K562 (cell line): ENCODE data around the gene SLC6A8. TPM values are rescaled to one million over a fixed set of nuclear protein-coding genes. Genes with fewer than 3 reads are reported as not detected.

Source experiments
- ATAC-seq: fragments of 200-7000 bp; cut with Tn5 transposase; 3 replicates; pipeline ENCODE4 v1.9.1; 2020; ENCODE audit warnings: moderate library complexity
- BruUV-seq: library from RNA; stranded (reverse); fragments of 400-500 nt; replicated peaks from 2 replicates; lab custom pipeline; 2021; lab: Mats Ljungman, UMichigan
- CTCF ChIA-PET: fragments of 300-600 bp; formaldehyde crosslinking; extraction: SDS; loops from one replicate; lab custom pipeline; 2021; ENCODE audit warnings: low intra/inter-chr PET ratio; lab: Yijun Ruan, JAX
- POLR2A ChIA-PET: fragments of 300-600, 350-650 bp; sonication (Branson Sonifier 250); formaldehyde crosslinking; extraction: SDS; loops from one replicate; lab custom pipeline; 2021; ENCODE audit warnings: antibody characterized with exemption, inconsistent platforms; lab: Yijun Ruan, JAX
- DNase-seq, 4 experiments: peaks; one replicate each; pipeline versions ENCODE4 v3.0.0 to v3.0.0-alpha.2; 2011 to 2018; ENCODE audit warnings: low spot score in 3 of 4, mixed read lengths in 3 of 4; ENCODE audit errors: extremely low read depth in 1 of 4
- FAIRE-seq: peaks from 2 replicates; lab custom pipeline; 2011; peaks lifted over from hg19 to GRCh38; lab: Jason Lieb, UNC
- H2AFZ ChIP-seq: 2 replicates; pipeline ENCODE4 v1.6.0; 2011; ENCODE audit warnings: low read depth, low read length, control low read depth, inconsistent platforms
- H3K27ac ChIP-seq: fragments of 200-600 bp; 3 replicates; pipeline ENCODE4 v1.8.0; 2011; ENCODE audit warnings: low read depth, mild to moderate bottlenecking, control low read depth, inconsistent platforms, low read length, moderate library complexity, mixed read lengths; ENCODE audit errors: extremely low read depth
- H3K27me3 ChIP-seq, 2 experiments: fragments of 300-600 bp in 1 of 2; 2 replicates in 1 of 2; 3 replicates in 1 of 2; pipeline versions ENCODE4 v1.6.0 to v1.8.0; 2011; ENCODE audit warnings: inconsistent platforms in 2 of 2, low read length in 2 of 2, mild to moderate bottlenecking in 1 of 2, mixed read lengths in 1 of 2, moderate library complexity in 1 of 2; ENCODE audit not compliant: control insufficient read depth in 2 of 2, insufficient read depth in 2 of 2
- H3K36me3 ChIP-seq: fragments of 300-600 bp; 3 replicates; pipeline ENCODE4 v1.8.0; 2011; ENCODE audit warnings: mild to moderate bottlenecking, low read length, inconsistent platforms; ENCODE audit not compliant: control insufficient read depth, insufficient read depth
- H3K4me1 ChIP-seq, 2 experiments: fragments of 200-600 bp in 1 of 2; replicated peaks in 1 of 2; 2 replicates in 1 of 2; 3 replicates in 1 of 2; pipeline versions ENCODE4 v1.5.1 to v1.8.0; 2011; ENCODE audit warnings: inconsistent platforms in 2 of 2, low read length in 2 of 2, mild to moderate bottlenecking in 1 of 2, mixed read lengths in 1 of 2, moderate library complexity in 1 of 2; ENCODE audit not compliant: control insufficient read depth in 2 of 2, insufficient read depth in 2 of 2
- H3K4me2 ChIP-seq: 2 replicates; pipeline ENCODE4 v1.6.1; 2011; ENCODE audit warnings: low read length, control low read depth, inconsistent platforms, mixed read lengths; ENCODE audit not compliant: insufficient read depth
- H3K4me3 ChIP-seq: fragments of 200-600 bp; sonication (generic), shearing (Covaris generic); 2 replicates; pipeline ENCODE4 v1.5.1; 2016; ENCODE audit warnings: control low read depth, inconsistent platforms
- H3K79me2 ChIP-seq: fragments of 200-600 bp; 3 replicates; pipeline ENCODE4 v1.8.0; 2011; ENCODE audit warnings: low read length, inconsistent platforms; ENCODE audit not compliant: control insufficient read depth, insufficient read depth
- H3K9ac ChIP-seq, 2 experiments: 2 replicates each; pipeline versions ENCODE4 v1.6.0 to v1.6.1; 2011; ENCODE audit warnings: low read depth in 2 of 2, low read length in 2 of 2, control low read depth in 1 of 2, inconsistent platforms in 1 of 2, mild to moderate bottlenecking in 1 of 2, mixed read lengths in 1 of 2; ENCODE audit not compliant: insufficient read depth in 1 of 2
- H3K9me1 ChIP-seq: one replicate; pipeline ENCODE4 v1.6.0; 2011; ENCODE audit warnings: inconsistent platforms, mild to moderate bottlenecking, low read length, moderate library complexity; ENCODE audit not compliant: control insufficient read depth, insufficient read depth
- H3K9me3 ChIP-seq: replicated peaks from 2 replicates; pipeline ENCODE4 v1.5.1; 2011; ENCODE audit warnings: low read depth, low read length, inconsistent platforms; ENCODE audit not compliant: control insufficient read depth, insufficient read depth
- H4K20me1 ChIP-seq: replicated peaks from 2 replicates; pipeline ENCODE4 v1.6.1; 2011; ENCODE audit warnings: low read length, inconsistent platforms, mixed read lengths; ENCODE audit not compliant: control insufficient read depth, insufficient read depth
- CBX3 ChIP-seq, 2 experiments: IDR thresholded peaks; 1 replicate in 1 of 2; 2 replicates in 1 of 2; pipeline ENCODE4 v1.6.1; 2012; ENCODE audit warnings: inconsistent platforms in 2 of 2, low read length in 2 of 2, borderline replicate concordance in 1 of 2, control low read depth in 1 of 2
- CEBPB ChIP-seq: fragments of 450-650 bp; IDR thresholded peaks from 2 replicates; pipeline ENCODE4 v1.6.1; 2016; ENCODE audit warnings: missing genetic modification characterization, missing compliant biosample characterization
- CEBPG ChIP-seq, 3 experiments: fragments of 200-800 bp in 1 of 3; sonication (Bioruptor generic) in 1 of 3; sonication (generic) in 1 of 3; formaldehyde crosslinking in 1 of 3; IDR thresholded peaks in 2 of 3; conservative IDR thresholded peaks in 1 of 3; 2 replicates each; pipeline versions ENCODE4 v1.6.1 to v1.8.0; 2016 to 2022; ENCODE audit warnings: missing compliant biosample characterization in 2 of 3, missing genetic modification characterization in 2 of 3, mild to moderate bottlenecking in 1 of 3, missing genetic modification reagents in 1 of 3
- GTF2B ChIP-seq: IDR thresholded peaks from 2 replicates; pipeline ENCODE4 v1.6.1; 2011; ENCODE audit not compliant: insufficient read length; ENCODE audit errors: extremely low read depth
- KAT2B ChIP-seq: IDR thresholded peaks from one replicate; pipeline ENCODE4 v1.6.1; 2012; ENCODE audit warnings: low read depth, mild to moderate bottlenecking, control low read depth, inconsistent platforms, low read length, moderate library complexity
- NCOA2 ChIP-seq, 2 experiments: fragments of 450-650 bp; IDR thresholded peaks; 2 replicates each; pipeline ENCODE4 v1.6.1; 2018; ENCODE audit warnings: mild to moderate bottlenecking in 2 of 2, moderate library complexity in 1 of 2; ENCODE audit not compliant: partially characterized antibody in 2 of 2
- NR1H2 ChIP-seq: sonication (generic); formaldehyde crosslinking; IDR thresholded peaks from 2 replicates; pipeline ENCODE4 v1.4.0; 2020; ENCODE audit warnings: mild to moderate bottlenecking, missing genetic modification reagents
- POLR2G ChIP-seq: fragments of 200-400 bp; formaldehyde crosslinking; IDR thresholded peaks from 2 replicates; pipeline ENCODE4 v1.6.1; 2017; ENCODE audit warnings: low read depth, mild to moderate bottlenecking, antibody characterized with exemption, low read length, moderate library complexity
- POLR2H ChIP-seq: IDR thresholded peaks from 2 replicates; pipeline ENCODE4 v1.6.1; 2016; ENCODE audit warnings: missing genetic modification characterization, low read depth, mild to moderate bottlenecking, control low read depth, missing compliant biosample characterization, moderate library complexity
- RAD21 ChIP-seq, 2 experiments: fragments of 250-450 bp in 1 of 2; fragments of 450-650 bp in 1 of 2; sonication (Bioruptor Pico) in 1 of 2; formaldehyde crosslinking in 1 of 2; IDR thresholded peaks in 1 of 2; conservative IDR thresholded peaks in 1 of 2; 2 replicates each; pipeline versions ENCODE4 v1.4.0 to v1.8.0; 2020 to 2022; ENCODE audit warnings: mild to moderate bottlenecking in 2 of 2, moderate library complexity in 1 of 2
- SIN3A ChIP-seq, 2 experiments: fragments of 150-350 bp in 1 of 2; IDR thresholded peaks; 2 replicates each; pipeline ENCODE4 v1.6.1; 2011 to 2016; ENCODE audit warnings: borderline replicate concordance in 2 of 2, low read depth in 2 of 2, low read length in 2 of 2, mild to moderate bottlenecking in 2 of 2, moderate library complexity in 2 of 2; ENCODE audit not compliant: control insufficient read depth in 1 of 2
- SOX6 ChIP-seq: fragments of 450-650 bp; IDR thresholded peaks from 2 replicates; pipeline ENCODE4 v1.6.1; 2014; ENCODE audit warnings: mild to moderate bottlenecking
- ZFX ChIP-seq: sonication (generic); formaldehyde crosslinking; IDR thresholded peaks from 2 replicates; pipeline ENCODE4 v1.8.0; 2022; ENCODE audit warnings: mild to moderate bottlenecking, missing genetic modification reagents, moderate library complexity
- ZNF316 ChIP-seq: fragments of 450-650 bp; IDR thresholded peaks from 2 replicates; pipeline ENCODE4 v1.6.1; 2016
- ZNF561 ChIP-seq: fragments of 450-650 bp; formaldehyde crosslinking; conservative IDR thresholded peaks from 2 replicates; pipeline ENCODE4 v1.4.0; 2020; ENCODE audit warnings: mild to moderate bottlenecking, moderate library complexity
- ZNF699 ChIP-seq: fragments of 250-450 bp; sonication (Bioruptor Pico); IDR thresholded peaks from 2 replicates; pipeline ENCODE4 v1.8.0; 2021; ENCODE audit warnings: mild to moderate bottlenecking, moderate library complexity; ENCODE audit not compliant: insufficient replicate concordance
- ZSCAN29 ChIP-seq: fragments of 450-650 bp; IDR thresholded peaks from 2 replicates; pipeline ENCODE4 v1.6.1; 2017
- ZSCAN32 ChIP-seq: fragments of 450-650 bp; formaldehyde crosslinking; IDR thresholded peaks from 2 replicates; pipeline ENCODE4 v1.4.0; 2020; ENCODE audit warnings: mild to moderate bottlenecking, moderate library complexity
- WGBS: fragments of 100-300 bp; shearing (Covaris generic); methylation state at CpG from one replicate; pipeline ENCODE4 v1.1.6; 2016; ENCODE audit warnings: low coverage, mixed read lengths; ENCODE audit not compliant: insufficient coverage; ENCODE audit errors: missing lambda C conversion rate; 5-methylcytosine and 5-hydroxymethylcytosine counted together
- in situ Hi-C: fragments of 300-500 bp; cut with MboI; formaldehyde crosslinking; loops from 4 replicates; pipeline ENCODE4 v1.15.0; 2018; ENCODE audit warnings: inconsistent platforms, mixed read lengths
- intact Hi-C: fragments of 100-400 bp; cut with micrococcal nuclease; formaldehyde crosslinking; loops from 2 replicates; pipeline ENCODE4 v1.14.2; 2022
- polyA plus RNA-seq, 8 experiments: library from polyadenylated mRNA; depleted of rRNA in 4 of 8; stranded (reverse) in 5 of 8; unstranded in 3 of 8; fragments of >200 nt; fragmentation: Nextera tagmentation in 2 of 8; fragmentation: Illumina TruSeq in 1 of 8; extraction: Ambion mirVana in 2 of 8; extraction: Trizol in 1 of 8; gene quantifications; 2 replicates each; pipeline versions ENCODE4 v1.2.1 to v1.2.3, GENCODE V29; 2011 to 2014; ENCODE audit warnings: inconsistent platforms in 1 of 8, missing spikeins in 1 of 8
- total RNA-seq, 7 experiments: library from RNA; depleted of rRNA in 6 of 7; stranded (reverse); fragments of >200 nt in 6 of 7; fragmentation: Illumina TruSeq in 2 of 7; extraction: Trizol in 2 of 7; gene quantifications; 2 replicates each; pipeline versions ENCODE4 v1.2.1 to v1.2.3, GENCODE V29; 2011 to 2021; ENCODE audit warnings: low replicate concordance in 1 of 7

Gene SLC6A8
- total and polyA plus RNA-seq, 9 of the 15 experiments (the other 6 are each of a cell fraction or from before 2014, with no cell fraction given) = 0.68 to 144 (median 34.3) TPM

GRCh38 chrX:153645921-153646488, 41.7 kb upstream of the SLC6A8 start (continued):
- peak; percentile 57; the same call in 1 of the 2 replicates for TF ChIP-seq CEBPB (tag)
- no peak for TF ChIP-seq RAD21 (CRISPR knock-in tag; conservative IDR thresholded peaks at IDR 0.05 in 1 of 2, IDR thresholded peaks at IDR 0.05 in 1 of 2)
- TF ChIP-seq CEBPG (CRISPR knock-in tag; IDR thresholded peaks at IDR 0.05) = 0 out of 2 replicates have a peak, but pooled peaks have one; percentile 25
- TF ChIP-seq CEBPG (tag; conservative IDR thresholded peaks at IDR 0.05 in 1 of 2, IDR thresholded peaks at IDR 0.05 in 1 of 2) = no peak

GRCh38 chrX:153646620-153647373, 40.9 kb upstream of the SLC6A8 start, which contains the start of gene DUSP9:
Gene DUSP9 (plus strand): TSS chrX:153647203. CDS start chrX:153647954, 751 bp downstream.
- Histone ChIP-seq H3K36me3 (no peaks in the 10 kb centered on the region), H3K27ac (no peak within 1 kb of the TSS), H3K4me3 (peak within 1 kb of the TSS; percentile 29), H3K9me1 (no peaks in the 10 kb centered on the region), H3K4me1 (peaks cover 5 to 74% of the 10 kb centered on the region in 2 experiments; a peak in 3 of 5 replicates), H3K9ac (peak within 1 kb of the TSS in 1 of 2 experiments; percentile 83; a peak in 2 of 4 replicates), H2AFZ (peak within 1 kb of the TSS; percentile 40; the same call in 1 of the 2 replicates), H3K27me3 (no peaks in the 10 kb centered on the region; a peak in 1 of 5 replicates), H3K4me2 (peak within 1 kb of the TSS; percentile 21; the same call in 1 of the 2 replicates), H3K9me3 (no peaks in the 10 kb centered on the region), H4K20me1 (no peaks in the 10 kb centered on the region), H3K79me2 (no peaks in the 10 kb centered on the region)
- in situ Hi-C loops = no loop called here
- ATAC-seq (peak; percentile 67), DNase-seq (peak; percentile 75 to 83 (median 79)), FAIRE-seq (no peak)
- CTCF ChIA-PET = interaction anchor here (0.6 to 0.7 kb wide), 2 partner anchors 37 to 100 kb away, joined by 3 to 4 read pairs; no protein-coding TSS in a partner anchor
- WGBS = 40% methylated on average over 1 of the region's 53 CpGs
- intact Hi-C loops = loop anchor here (5.0 kb wide), 3 partner anchors 34 to 109 kb away; no protein-coding TSS in a partner anchor
- POLR2A ChIA-PET = interaction anchor here (0.6 kb wide), 2 partner anchors 97 to 894 kb away, joined by 4 read pairs; no protein-coding TSS in a partner anchor
- no TSS peak for BruUV-seq
- TF ChIP-seq ZNF699 (CRISPR knock-in tag) (no peak), GTF2B (no peak), SIN3A (IDR thresholded peaks at IDR 0.05; ENCODE audit: borderline replicate concordance in 2 of 2, control insufficient read depth in 1 of 2, low read depth in 2 of 2, low read length in 2 of 2) (peak in 1 of 2 experiments; percentile 33; a peak in 1 of 4 replicates), ZFX (CRISPR knock-in tag) (no peak), KAT2B (no peak), CBX3 (IDR thresholded peaks at IDR 0.05; ENCODE audit: borderline replicate concordance in 1 of 2, low read length in 2 of 2) (no peak), ZSCAN29 (no peak), POLR2H (tag) (no peak), ZNF316 (no peak), ZNF561 (CRISPR knock-in tag) (no peak), ZSCAN32 (CRISPR knock-in tag) (no peak), NR1H2 (CRISPR knock-in tag) (no peak), SOX6 (no peak), POLR2G (peak; percentile 69), NCOA2 (IDR thresholded peaks at IDR 0.05; ENCODE audit: partially characterized antibody in 2 of 2) (no peak)
